ENCODE results near the gene LGR4.

The LGR4 gene

DNA sequence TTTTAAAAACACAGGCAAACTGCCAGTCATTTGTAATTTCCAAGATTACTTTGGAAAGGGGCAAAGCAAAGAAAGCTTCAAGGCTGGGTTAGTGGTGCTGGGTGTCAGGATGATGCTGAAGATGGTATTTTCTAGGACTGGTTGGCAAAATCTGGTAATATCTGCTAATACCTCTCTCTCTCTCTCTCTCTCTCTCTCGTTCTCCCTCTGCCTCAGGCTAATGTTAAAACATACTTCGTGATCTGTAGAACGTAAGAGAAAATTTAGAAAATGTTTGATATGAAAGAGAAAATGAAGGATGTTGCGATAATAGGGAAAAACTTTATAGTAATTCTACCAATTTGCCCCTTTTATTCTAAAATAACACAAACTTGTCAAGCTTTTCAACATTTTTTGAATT, 9.4 kb upstream of the LGR4 start:
- no peak for DNase-seq

DNA sequence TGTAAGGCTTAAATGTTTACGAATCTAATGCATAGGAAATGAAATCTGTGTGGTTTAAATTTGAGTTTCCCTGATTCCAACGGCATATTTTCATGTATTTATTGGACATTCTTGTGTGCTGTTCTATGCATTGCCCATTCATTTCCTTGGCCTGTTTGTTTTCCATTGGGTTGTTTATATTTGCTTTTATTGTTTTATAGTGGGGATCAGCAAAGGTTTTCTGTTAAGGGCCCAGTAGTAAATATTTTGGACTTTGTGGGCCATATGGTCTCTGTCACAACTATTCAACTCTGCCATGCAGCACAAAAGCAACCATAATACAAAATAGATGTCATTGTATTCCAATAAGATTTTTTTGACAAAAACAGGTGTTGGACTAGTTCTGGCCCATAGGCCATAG, 5.2 kb upstream of the LGR4 start:
- DNase-seq: no peak

DNA sequence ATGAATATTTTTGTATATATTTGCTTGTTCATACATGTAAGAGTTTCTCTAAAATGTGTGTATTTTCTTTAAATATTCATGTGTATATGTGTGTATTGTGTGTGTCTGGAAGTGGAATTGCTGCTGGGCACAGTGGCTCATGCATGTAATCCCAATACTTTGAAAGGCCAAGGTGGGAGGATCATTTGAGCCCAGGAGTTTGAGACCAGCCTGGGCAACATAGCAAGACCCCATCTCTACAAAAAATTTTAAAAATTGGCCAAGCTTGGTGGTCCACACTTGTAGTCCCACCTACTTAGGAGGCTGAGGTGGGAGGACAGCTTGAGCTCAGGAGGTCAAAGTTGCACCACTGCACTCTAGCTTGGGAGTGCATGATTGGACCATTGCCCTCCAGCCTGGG, 4.7 kb upstream of the LGR4 start:
- DNase-seq: no peak

DNA sequence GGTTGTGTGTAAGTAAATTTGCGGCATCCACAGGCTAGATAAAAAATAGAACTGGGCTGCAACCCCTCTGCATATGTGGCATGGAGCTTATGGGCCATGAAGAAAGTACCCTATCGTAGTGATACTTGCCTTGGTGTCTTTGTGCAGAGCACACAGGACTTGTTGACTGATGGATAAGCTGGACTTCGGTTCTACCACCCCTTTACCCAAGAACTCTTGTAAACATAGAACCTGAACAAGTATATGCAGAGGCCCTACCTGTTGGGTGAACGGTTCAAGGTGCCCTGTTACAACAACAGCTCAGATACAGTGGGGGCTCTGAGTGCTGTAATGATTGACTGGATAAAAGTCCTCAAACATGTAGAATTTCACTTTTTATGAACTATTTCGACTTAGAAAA, 3.0 kb upstream of the LGR4 start:
- no peak for DNase-seq

DNA sequence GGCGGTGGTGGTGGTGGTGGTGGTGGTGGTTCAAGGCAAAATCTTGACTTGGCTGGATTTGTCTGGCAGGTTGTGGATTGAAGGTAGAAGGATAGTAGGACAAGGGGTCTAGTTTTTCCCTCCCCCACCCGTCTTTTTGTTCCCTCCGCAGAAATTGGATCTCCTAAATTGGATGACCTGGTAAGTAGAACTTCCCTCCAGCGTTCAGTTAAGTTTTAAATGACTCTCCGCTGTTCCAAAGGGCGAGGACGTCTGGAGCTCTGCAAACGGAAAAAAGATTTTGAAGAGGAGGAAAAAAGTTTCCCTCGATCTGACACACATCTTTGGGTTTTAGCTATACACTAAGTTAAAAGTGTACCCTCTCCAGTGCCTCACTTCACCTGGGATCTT, 422 bp upstream of the LGR4 start:
- DNase-seq: no peak

DNA sequence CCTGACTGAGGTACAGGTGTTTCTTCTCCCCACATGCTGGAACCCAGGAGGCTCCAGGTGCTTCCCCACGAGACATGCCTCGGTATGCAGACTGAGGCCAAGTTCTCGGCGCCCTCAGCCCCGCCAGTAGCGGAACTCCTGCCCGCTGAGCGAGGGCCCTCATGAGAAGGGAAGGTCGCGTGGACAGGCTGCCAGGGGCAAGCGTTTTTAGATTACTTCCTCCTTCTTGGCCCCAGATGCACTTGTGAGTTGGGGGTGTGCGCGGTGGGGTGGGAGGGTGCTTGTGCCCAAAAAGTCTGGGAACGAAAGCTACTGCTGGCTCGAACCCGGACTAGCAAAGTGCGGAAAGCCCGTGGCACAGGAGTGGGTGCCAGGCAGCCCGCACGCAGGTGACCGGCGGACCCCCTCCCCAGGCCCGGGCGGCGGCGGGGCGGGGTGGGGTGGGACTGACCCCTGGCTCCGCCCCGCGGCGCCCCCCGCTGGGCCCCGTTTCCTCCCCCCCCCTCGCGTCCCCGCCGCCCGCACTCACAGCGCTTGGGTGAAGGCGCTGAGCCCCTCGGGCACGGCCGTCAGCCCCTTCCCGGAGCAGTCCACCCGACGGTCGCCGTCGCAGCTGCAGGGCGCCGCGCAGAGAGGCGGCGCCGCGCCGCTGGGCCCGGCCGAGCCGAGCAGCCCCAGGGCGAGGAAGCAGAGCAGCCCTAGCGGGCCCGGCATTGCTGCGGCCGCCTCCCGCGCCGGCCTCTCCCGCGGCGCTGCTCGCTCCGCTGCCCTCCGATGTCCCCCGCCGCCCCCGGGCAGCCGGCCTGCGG, 797 bp downstream of the LGR4 start:
- no peak for DNase-seq

DNA sequence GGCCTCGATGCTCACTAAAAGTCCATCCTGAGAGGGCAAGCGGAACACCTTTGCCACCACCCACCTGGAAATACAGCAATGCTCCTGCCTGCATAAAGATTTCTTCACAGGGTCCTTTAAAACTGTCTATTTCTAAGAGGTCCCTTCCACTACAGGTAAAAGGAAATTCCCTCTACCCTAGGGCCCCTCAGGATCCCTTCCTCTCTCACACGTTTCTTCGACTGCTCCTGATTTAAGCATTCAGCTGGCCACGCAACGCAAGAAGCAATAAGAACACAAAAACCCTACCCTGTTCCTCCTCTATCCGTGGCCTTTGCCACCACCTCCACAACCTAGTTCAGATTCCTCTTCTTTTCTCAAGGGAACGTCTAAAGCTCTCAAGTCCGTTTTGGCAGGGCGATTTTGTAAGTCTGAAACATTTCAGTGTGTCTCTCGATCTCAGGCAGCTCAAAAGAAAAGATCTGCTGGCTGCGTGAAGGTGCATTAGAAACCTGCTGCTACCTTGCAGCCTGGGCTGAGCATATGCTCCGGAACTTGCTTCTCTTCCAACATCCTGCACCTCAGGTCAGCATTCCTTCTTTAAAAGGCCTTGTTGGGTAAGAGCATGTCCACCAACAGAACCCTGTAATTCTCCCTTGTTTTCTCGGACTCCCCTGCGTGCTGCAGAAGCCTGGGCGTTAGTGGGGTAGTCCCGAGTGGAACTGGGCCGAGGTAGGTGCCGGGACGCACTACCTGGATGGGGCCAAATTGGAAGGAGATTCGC, 1.6 kb downstream of the LGR4 start:
- no peak for DNase-seq

DNA sequence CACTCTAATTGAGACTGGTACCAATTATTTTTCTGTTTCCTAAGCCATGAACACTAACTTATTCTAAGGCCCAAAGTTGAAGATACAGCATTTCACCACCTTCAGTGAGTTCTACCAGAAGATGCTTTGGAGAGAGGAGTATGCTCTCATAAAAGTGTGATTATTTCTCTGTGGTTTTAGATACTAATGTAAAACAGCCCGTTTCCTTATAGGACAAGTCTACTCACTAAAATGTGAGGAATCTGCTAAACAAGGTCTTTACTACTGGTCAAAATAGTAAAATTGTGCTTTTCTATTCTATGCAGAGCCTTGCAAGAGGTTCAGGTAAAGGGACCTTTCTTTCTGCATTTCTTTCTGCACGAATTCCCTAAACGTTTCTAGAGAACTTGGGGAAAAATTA, 2.4 kb downstream of the LGR4 start:
- DNase-seq: no peak

DNA sequence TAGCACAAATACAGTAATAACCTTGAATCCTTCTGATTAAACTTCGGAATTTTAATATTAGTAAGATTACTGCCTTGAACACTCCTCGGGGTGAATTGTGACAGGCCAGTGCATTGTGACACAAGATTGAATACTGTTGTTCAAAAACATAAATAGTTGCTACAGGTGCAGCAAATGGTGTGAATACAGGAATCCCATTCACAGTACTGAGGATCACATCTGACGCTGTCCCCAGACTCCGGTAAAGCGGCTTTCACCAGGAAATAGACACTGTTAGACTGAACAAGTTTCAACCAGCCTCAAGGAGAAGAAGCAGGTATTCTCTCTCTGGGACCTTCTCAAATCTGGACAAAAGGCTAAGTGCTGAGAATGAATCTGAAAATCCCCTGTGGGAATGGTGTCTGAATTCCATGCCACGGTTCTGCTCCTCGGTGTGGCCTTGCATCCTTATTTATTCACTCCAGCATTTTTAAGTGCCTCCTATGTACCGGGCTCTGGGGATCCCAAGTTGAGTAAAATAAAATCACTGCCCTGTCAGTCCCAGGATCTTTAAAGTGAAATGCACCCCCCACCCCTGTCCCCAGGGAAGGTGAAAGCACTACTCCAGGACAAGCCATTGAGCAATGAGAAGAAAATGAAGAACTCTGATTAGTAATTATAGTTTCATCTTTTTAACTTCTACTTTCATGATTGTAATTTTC, 3.4 kb downstream of the LGR4 start:
- DNase-seq: no peak

DNA sequence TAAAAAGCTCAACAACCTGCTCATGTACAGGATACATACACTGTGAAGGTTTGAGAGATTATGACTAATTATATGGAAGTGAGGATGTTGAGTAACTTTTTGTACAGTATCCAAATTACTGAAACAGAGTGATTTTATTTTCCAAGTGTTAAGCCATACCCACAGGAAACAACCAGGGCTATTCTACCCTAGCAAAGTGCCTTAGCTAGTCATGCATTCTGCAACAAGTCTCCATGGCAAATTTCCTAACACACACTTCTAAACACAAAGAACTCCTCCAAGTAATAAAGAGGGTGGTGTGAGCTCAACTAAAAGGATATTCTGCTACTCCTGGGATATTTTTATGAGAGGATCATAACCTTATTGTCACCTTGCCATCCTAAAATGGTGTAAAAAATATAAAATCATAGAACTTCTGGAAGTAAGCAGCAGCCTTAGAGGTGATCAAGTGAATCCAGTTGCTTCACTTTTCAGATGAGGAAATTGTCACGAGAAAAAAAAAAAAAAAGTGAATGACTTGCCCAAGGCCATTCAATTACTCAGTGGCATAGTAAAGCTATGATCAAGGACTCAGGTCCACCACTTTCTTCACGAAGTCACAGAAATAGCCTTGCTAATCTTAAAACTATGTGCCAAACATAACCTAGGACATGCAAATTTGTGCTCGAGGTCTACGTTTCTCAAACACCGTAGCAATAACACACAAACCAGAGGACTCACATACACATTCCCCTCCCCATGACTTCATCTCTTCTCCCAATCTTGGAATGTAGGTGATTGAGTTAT, 4.2 kb downstream of the LGR4 start:
- DNase-seq: no peak

DNA sequence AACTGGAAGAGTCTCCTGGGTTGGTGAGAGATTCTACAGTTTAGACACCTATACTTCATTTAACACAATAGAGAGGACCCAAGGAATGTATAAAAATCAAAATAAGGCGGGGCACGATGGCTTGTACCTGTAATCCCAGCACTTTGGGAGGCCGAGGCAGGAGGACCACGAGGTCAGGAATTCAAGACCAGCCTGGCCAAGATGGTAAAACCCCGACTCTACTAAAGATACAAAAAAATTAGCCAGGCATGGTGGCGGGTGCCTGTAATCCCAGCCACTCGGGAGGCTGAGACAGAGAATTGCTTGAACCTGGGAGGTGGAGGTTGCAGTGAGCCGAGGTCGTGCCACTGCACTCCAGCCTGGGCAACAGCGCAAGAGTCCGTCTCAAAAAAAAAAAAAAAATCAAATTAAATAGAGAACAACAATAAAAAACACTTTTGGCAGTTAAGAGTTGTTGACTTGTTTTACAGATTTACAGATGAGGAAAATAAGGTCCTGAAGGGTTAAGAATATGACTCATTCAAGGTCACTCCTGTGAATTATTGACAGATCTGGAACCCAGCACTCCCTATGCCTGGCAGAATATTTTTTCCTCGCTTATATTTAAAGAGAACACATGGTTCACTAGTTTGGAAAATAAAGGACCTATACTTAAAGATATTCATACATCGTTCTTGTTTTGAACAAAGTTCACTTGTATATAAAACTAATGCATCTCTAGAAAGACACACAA, 5.2 kb downstream of the LGR4 start:
- DNase-seq: no peak

DNA sequence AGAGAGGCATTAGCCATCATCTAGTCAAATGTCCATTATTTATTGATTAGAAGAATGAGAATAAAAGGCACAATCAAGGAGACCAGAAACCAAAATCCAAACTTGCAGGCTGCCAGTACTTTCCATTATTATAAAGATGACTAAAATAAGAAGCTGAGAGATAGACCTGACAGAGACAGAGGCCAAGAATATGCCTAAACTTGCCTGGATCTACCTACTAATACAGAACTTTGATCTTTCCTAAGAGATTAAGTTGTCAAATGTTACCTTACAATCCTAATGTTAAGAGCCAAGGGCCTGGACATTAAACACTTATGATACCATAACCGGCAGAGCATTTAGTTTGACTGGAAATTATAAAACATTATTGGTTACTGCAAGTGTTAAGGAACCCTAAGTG, 6.2 kb downstream of the LGR4 start:
- no peak for DNase-seq

DNA sequence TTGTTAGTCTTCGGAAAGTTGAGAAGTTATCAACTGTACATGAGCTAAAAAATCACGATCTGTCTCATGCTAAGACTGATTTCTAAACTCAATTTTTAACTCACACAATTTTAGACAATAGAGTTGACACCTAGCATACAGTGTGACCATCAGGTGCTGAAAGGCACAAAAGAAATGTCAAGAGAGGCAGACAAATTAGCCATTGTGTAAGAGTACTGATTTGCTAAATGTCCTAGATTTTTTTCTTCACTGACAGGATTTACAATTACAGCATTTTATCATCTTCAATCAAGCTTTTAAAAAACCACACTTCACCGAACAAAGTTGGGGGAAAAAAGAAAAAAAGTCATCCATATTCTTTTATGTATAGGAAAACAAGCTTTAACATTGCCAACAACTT, 7.0 kb downstream of the LGR4 start:
- DNase-seq: no peak

DNA sequence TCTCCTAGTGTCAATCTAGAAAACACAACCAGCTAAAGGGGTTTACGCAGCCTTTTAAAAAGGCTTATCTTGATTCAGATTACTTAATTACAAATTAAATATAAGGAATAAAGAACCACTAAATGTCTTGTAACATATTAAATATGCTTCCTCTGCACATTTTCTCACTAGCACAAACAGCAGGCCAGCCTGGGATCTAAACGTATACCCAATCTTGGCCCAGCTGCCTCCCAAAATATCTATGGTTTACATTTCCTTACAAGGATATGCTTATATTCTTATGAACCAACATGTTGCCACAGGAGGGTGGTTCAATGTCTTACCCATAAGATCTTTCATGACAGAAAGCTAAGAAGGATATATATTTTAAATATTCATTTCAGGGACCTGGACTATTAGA, 7.7 kb downstream of the LGR4 start:
- DNase-seq: no peak

DNA sequence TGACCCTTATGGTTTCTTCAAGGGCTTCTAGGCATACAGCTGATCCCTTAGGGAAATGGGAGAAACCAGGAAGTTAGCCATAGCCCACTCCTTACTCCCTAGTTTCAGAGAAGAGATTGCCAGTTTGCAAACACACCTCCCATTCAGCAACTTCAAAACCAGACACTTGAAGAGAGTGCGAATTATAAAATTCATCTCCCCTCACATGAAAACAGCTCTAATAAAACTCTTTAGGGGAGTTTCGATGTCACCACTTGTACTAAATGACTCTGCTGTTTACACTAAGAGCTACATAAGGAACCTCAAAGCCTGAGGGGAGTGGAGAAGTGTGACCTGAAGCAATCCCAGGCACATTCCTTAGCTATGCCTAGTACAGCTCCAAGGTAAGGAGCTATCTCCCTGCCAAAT, 8.3 kb downstream of the LGR4 start:
- DNase-seq: no peak

DNA sequence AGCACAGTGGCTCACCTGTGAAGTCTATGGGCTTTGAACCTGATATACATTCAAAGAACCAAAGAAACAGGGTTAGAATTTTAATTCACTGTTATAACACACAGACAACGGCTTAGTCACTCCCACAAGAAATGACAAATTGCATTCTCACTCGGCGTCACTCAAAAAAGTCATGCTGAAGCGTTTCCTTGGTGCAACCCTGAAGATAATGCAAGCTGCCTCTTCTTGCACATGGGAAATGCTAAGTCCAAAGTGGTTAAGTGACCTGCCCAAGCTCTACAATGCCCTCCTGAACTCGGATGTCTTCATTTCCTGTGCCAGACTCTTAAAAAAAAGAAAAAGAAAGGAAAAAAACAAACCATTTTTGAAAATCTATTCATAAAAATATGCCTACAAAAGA, 10.0 kb downstream of the LGR4 start:
- no peak for DNase-seq

DNA sequence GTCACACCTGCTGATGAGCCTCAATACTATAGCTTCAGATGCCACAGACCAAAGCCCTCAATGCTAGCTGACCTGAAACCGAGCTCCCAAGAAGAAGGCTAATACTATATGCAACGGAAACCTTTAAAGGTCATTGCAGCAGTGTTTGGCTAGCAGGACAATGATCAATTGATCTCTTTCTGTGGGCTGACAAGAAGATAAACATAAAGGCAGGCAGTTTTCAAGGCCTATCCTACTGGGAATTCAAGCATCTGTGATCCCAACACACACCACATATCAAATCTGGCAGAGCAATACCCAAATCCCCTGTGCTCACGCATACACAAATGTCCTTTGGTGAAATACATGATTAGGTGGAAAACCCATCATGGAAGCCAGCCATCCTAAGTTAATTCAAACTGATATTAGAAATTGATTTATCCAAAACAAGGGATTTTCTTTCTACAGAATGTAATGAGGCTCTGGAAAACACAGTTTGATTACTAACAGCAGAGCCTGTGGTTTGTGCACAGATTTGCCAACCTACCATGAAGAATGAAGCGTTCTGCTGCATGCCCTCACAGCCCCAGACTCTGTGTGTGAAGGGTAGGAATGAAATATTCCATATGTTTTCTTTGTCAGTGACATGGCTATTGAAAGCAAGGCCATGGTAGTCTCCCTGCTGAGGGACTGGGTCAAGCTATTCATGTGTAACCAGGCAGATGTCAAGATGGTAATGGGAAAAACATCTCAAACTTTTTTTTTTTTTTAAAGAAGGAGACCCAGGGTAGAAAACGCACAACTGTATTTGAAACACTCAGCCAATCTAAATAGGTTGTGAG, 12.2 kb downstream of the LGR4 start:
- no peak for DNase-seq

DNA sequence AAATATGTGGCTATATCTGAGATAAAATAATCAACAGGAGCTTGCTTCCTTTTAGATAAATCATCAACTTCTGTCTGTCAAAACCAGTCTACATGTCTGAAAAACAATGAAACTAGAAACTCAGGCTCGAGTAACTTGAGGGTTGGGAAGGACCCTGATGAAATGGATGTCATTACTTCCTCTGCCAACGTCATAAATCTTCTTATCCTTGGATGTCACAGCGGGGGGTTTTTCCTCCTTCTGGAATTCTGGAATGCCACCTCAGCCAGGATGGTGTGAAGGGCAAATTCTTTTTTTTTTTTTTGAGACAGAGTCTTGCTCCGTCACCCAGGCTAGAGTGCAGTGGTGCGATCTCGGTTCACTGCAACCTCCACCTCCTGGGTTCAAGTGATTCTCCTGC, 13.4 kb downstream of the LGR4 start:
- no peak for DNase-seq

DNA sequence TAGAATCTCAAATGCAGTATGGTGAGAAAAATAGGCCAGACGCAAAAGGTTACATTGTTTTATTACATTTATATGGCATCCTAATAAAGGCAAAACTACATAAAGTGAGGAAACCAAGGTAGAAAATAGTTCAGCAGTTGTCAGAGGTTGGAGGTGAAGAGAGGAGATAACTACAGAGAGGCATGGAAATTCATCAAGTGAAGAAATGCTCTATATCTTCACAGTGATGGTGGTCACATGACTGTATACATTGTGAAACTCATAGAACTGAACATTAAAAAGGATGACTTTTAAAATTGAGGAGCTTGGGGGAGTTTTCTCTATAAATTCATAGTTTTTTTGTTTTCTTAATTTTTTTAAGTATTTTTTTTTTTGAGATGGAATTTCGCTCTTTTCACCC, 14.4 kb downstream of the LGR4 start:
- DNase-seq: no peak

DNA sequence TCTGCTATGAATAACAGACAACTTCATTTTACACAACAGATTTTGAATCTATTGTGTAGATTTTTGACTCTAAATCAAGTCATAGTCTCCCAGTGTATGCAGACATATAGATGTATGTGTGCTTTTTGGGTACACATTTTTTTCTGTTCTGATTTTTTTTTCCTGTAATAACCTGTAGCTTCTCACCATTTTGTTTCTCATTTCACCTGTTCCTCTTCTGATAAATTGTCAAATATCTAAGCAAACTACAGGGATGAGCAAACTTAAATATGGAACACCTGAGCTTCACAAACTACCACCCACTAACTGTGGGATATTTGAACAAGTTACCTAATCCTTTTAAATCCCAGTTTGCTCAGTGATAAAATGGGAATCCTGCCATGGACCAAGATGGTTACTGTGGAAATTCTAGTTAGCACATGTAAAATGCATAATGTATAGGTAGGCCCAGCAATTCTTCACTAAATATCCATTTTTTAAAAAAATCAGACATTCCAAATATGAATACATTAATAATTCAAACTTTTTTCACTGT, 15.7 kb downstream of the LGR4 start:
- no peak for DNase-seq

DNA sequence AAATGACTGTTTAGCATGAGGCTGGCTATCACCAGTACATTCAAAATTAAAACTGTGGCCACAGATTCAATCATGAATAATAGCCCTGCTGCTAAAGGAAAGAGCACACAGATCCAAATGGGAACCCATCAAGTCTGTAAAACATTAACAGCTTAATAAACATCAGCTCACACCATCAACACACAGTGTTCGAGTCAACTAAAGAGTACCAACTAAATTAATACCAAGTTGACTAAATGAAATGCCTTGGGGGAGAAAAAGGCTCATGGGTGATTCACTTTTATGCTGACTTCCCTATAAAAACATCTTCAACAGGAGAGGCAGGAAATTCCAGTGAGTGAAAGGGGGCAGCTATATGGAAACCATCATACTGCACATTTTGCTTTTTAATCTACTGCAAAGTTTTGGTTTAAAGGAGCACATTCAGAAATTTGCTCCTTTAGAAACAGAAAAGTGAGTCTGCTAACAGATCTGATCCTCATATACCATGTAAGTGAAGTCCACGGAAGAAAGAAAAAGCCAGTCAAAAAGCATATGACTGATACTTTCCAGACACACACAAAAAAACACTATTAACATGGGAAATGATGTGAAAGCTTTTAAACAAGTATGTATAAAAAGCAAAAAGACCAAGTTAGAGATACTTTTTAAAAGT, 16.3 kb downstream of the LGR4 start:
- no peak for DNase-seq
